CD8-positive, alpha-beta memory T cell (primary cell): ENCODE measurements around the gene FYCO1. TPM values are rescaled to one million over a fixed set of nuclear protein-coding genes. Genes with fewer than 3 reads are reported as not detected.

Source experiments
- CTCF ChIA-PET: fragments of 350-600 bp; sonication (Branson Sonifier 250); formaldehyde crosslinking; loops from one replicate; lab custom pipeline; 2021; ENCODE audit warnings: antibody characterized with exemption; lab: Charles Lee
- POLR2A ChIA-PET: fragments of 350-600 bp; sonication (Branson Sonifier 250); formaldehyde crosslinking; loops from one replicate; lab custom pipeline; 2021; ENCODE audit warnings: antibody characterized with exemption; lab: Charles Lee
- DNase-seq, 5 donors: peaks; one replicate each; pipeline versions ENCODE4 v3.0.0 to v3.0.0-alpha.2; 2020 to 2022; ENCODE audit warnings: mixed read lengths in 1 of 5
- H3K27ac ChIP-seq: one replicate; pipeline ENCODE4 v1.7.0; 2013; ENCODE audit warnings: low read depth, mild to moderate bottlenecking, low read length, moderate library complexity
- H3K27me3 ChIP-seq: 2 replicates; pipeline ENCODE4 v1.7.0; 2013; ENCODE audit warnings: low read length, mild to moderate bottlenecking; ENCODE audit not compliant: insufficient read depth, poor library complexity, severe bottlenecking
- H3K36me3 ChIP-seq: 2 replicates; pipeline ENCODE4 v1.7.0; 2013; ENCODE audit warnings: mild to moderate bottlenecking, low read length, moderate library complexity; ENCODE audit not compliant: insufficient read depth
- H3K4me1 ChIP-seq: 2 replicates; pipeline ENCODE4 v1.7.0; 2013; ENCODE audit warnings: mild to moderate bottlenecking, low read length, moderate library complexity; ENCODE audit not compliant: insufficient read depth
- H3K4me3 ChIP-seq: 2 replicates; pipeline ENCODE4 v1.7.0; 2013; ENCODE audit warnings: mild to moderate bottlenecking, low read length
- H3K9me3 ChIP-seq: 2 replicates; pipeline ENCODE4 v1.7.0; 2013; ENCODE audit warnings: mild to moderate bottlenecking, low read length
- H3K27ac Mint-ChIP-seq, 8 donors: one replicate each; pipeline ENCODE4 v1.8.0; 2020 to 2021; ENCODE audit warnings: mixed read lengths in 8 of 8, mild to moderate bottlenecking in 6 of 8, inconsistent platforms in 3 of 8, moderate library complexity in 3 of 8
- H3K27me3 Mint-ChIP-seq, 2 donors: one replicate each; pipeline ENCODE4 v1.8.0; 2020 to 2021; ENCODE audit warnings: mixed read lengths in 2 of 2, mild to moderate bottlenecking in 1 of 2, moderate library complexity in 1 of 2
- H3K36me3 Mint-ChIP-seq, 3 donors: one replicate each; pipeline ENCODE4 v1.8.0; 2020 to 2021; ENCODE audit warnings: mixed read lengths in 3 of 3, inconsistent platforms in 1 of 3, mild to moderate bottlenecking in 1 of 3
- H3K4me1 Mint-ChIP-seq, 3 donors: one replicate each; pipeline ENCODE4 v1.8.0; 2020 to 2021; ENCODE audit warnings: mixed read lengths in 3 of 3, inconsistent platforms in 1 of 3, mild to moderate bottlenecking in 1 of 3
- H3K4me3 Mint-ChIP-seq, 7 donors: one replicate each; pipeline ENCODE4 v1.8.0; 2020 to 2021; ENCODE audit warnings: mixed read lengths in 7 of 7, mild to moderate bottlenecking in 6 of 7, moderate library complexity in 4 of 7, inconsistent platforms in 2 of 7
- H3K9me3 Mint-ChIP-seq, 5 donors: one replicate each; pipeline ENCODE4 v1.8.0; 2020 to 2022; ENCODE audit warnings: mixed read lengths in 5 of 5, mild to moderate bottlenecking in 3 of 5, moderate library complexity in 2 of 5, inconsistent platforms in 1 of 5
- polyA plus RNA-seq: library from polyadenylated mRNA; unstranded; fragments of 300-500 nt; fragmentation: Illumina TruSeq; gene quantifications from one replicate; pipeline ENCODE4 v1.2.3, GENCODE V29; 2021
- total RNA-seq, 2 experiments: library from RNA; stranded (reverse); gene quantifications; one replicate each; pipeline ENCODE4 v1.2.3, GENCODE V29; 2021

The FYCO1 gene
- total and polyA plus RNA-seq, 3 experiments from 2014 or later: 11.0 to 13.7 (median 13.4) TPM

- Mint-ChIP-seq H3K9me3 (peaks cover 0 to 2% (median 0%) of the 10 kb centered on the region in 5 donors), H3K27ac (peak overlapping the region; percentile 89 to 99 (median 94)), H3K27me3 (peaks cover 0 to 2% of the 10 kb centered on the region in 2 donors), H3K4me3 (peak overlapping the region; percentile 68 to 92 (median 77)), H3K4me1 (peaks cover 69 to 78% (median 71%) of the 10 kb centered on the region in 3 donors), H3K36me3 (peaks cover 0 to 36% (median 5%) of the 10 kb centered on the region in 3 donors)
- DNase-seq: peak; percentile 17 to 63 (median 29)
- ChIA-PET CTCF (interaction anchor here (0.7 to 3.9 kb wide), 13 partner anchors 10 to 86 kb away, joined by 3 to 26 read pairs (median 6); partner anchors contain the start of gene CXCR6), POLR2A (interaction anchor here (0.6 to 3.3 kb wide), 9 partner anchors 10 to 75 kb away, joined by 3 to 17 read pairs (median 6); partner anchors contain the start of gene CXCR6)
- Histone ChIP-seq H3K9me3 (no peaks in the 10 kb centered on the region), H3K27me3 (no peaks in the 10 kb centered on the region), H3K4me3 (peak overlapping the region; percentile 30), H3K4me1 (peaks cover 62% of the 10 kb centered on the region), H3K36me3 (no peaks in the 10 kb centered on the region), H3K27ac (peak overlapping the region; percentile 41)
These were observed 2.1 kb downstream of the FYCO1 start for GRCh38 chr3:45993421-45994027.

DNA sequence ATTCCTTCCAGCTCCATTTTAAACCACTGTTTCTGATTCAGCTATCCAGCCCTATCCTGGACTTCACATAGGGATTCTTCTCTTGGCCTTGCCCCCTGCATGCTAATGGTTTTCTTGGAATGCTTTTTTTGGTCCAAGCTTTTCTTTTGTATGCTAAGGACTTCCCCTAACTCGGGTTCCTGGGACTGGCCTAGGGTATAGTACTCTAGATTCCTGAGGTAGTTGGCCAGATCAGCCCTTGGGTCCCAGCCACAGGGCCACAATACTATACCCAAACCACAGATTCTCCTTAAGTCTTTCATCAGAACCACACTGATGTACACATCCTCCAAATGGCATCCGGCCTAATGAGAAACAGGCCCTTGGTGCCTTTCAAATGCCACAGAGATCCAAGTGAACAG, 2.8 kb downstream of the FYCO1 start:
- CTCF ChIA-PET: interaction anchor here (0.7 to 3.9 kb wide), 8 partner anchors 9 to 87 kb away, joined by 3 to 26 read pairs (median 6); partner anchors contain the start of gene CXCR6
- peak overlapping the region; percentile 41 for H3K27ac ChIP-seq

GRCh38 chr3:45992133-45992729, 3.4 kb downstream of the FYCO1 start:
- peak overlapping the region; percentile 75 to 99 (median 94) for H3K27ac Mint-ChIP-seq
- POLR2A ChIA-PET: no interaction called here
- no peak overlapping the region for H3K27ac ChIP-seq

More for the DNA sequence above, 2.8 kb downstream of the FYCO1 start:
- H3K36me3 Mint-ChIP-seq: peaks cover 0 to 41% (median 8%) of the 10 kb centered on the region in 3 donors
- Histone ChIP-seq H3K9me3 (no peaks in the 10 kb centered on the region), H3K27me3 (no peaks in the 10 kb centered on the region), H3K4me3 (peak overlapping the region; percentile 30), H3K4me1 (peaks cover 69% of the 10 kb centered on the region), H3K36me3 (no peaks in the 10 kb centered on the region)
- peaks cover 0 to 2% of the 10 kb centered on the region in 2 donors for H3K27me3 Mint-ChIP-seq
- peak overlapping the region; percentile 68 to 92 (median 77) for H3K4me3 Mint-ChIP-seq
- H3K27ac Mint-ChIP-seq: peak overlapping the region; percentile 89 to 99 (median 94)
- POLR2A ChIA-PET: interaction anchor here (1.3 to 1.7 kb wide), 2 partner anchors 10 to 48 kb away, joined by 3 to 5 read pairs; no protein-coding TSS in a partner anchor
- peaks cover 76 to 85% (median 78%) of the 10 kb centered on the region in 3 donors for H3K4me1 Mint-ChIP-seq
- DNase-seq: no peak
- H3K9me3 Mint-ChIP-seq: peaks cover 0 to 2% (median 0%) of the 10 kb centered on the region in 5 donors

GRCh38 chr3:45991341-45991740, 4.3 kb downstream of the FYCO1 start:
- POLR2A ChIA-PET: no interaction called here
- peak overlapping the region; percentile 11 to 74 (median 56) for H3K4me3 Mint-ChIP-seq

More at GRCh38 chr3:45992133-45992729, 3.4 kb downstream of the FYCO1 start:
- Mint-ChIP-seq H3K4me1 (peaks cover 82 to 91% (median 84%) of the 10 kb centered on the region in 3 donors), H3K4me3 (peak overlapping the region; percentile 11 to 92 (median 77)), H3K9me3 (peaks cover 0 to 2% (median 0%) of the 10 kb centered on the region in 5 donors), H3K36me3 (peaks cover 0 to 45% (median 9%) of the 10 kb centered on the region in 3 donors), H3K27me3 (peaks cover 0 to 2% of the 10 kb centered on the region in 2 donors)
- no peaks in the 10 kb centered on the region for H3K36me3 ChIP-seq
- H3K9me3 ChIP-seq: no peaks in the 10 kb centered on the region
- CTCF ChIA-PET: interaction anchor here (2.5 to 2.6 kb wide), 2 partner anchors 8 to 26 kb away, joined by 9 to 14 read pairs; no protein-coding TSS in a partner anchor
- no peaks in the 10 kb centered on the region for H3K27me3 ChIP-seq
- H3K4me3 ChIP-seq: no peak overlapping the region
- peaks cover 74% of the 10 kb centered on the region for H3K4me1 ChIP-seq
- DNase-seq: no peak

GRCh38 chr3:45990181-45990580, 5.4 kb downstream of the FYCO1 start:
- Histone ChIP-seq H3K27ac (no peak overlapping the region), H3K9me3 (no peaks in the 10 kb centered on the region), H3K27me3 (no peaks in the 10 kb centered on the region), H3K4me1 (peaks cover 74% of the 10 kb centered on the region), H3K4me3 (no peak overlapping the region), H3K36me3 (peaks cover 7% of the 10 kb centered on the region)
- peak overlapping the region in 6 of 7 donors; percentile 4 to 35 (median 18) for H3K4me3 Mint-ChIP-seq
- CTCF ChIA-PET: interaction anchor here (1.2 to 2.1 kb wide), 3 partner anchors 14 to 88 kb away, joined by 3 to 10 read pairs (median 4); no protein-coding TSS in a partner anchor
- H3K4me1 Mint-ChIP-seq: peaks cover 88 to 96% (median 92%) of the 10 kb centered on the region in 3 donors
- H3K9me3 Mint-ChIP-seq: peaks cover 0 to 2% (median 0%) of the 10 kb centered on the region in 5 donors
- peaks cover 0 to 2% of the 10 kb centered on the region in 2 donors for H3K27me3 Mint-ChIP-seq
- H3K36me3 Mint-ChIP-seq: peaks cover 2 to 53% (median 17%) of the 10 kb centered on the region in 3 donors
- POLR2A ChIA-PET: no interaction called here
- H3K27ac Mint-ChIP-seq: peak overlapping the region; percentile 16 to 93 (median 74)
- no peak for DNase-seq

More at GRCh38 chr3:45991341-45991740, 4.3 kb downstream of the FYCO1 start:
- no peak for DNase-seq
- Histone ChIP-seq H3K27me3 (no peaks in the 10 kb centered on the region), H3K4me3 (no peak overlapping the region), H3K36me3 (peaks cover under 1% of the 10 kb centered on the region), H3K27ac (no peak overlapping the region), H3K4me1 (peaks cover 80% of the 10 kb centered on the region), H3K9me3 (no peaks in the 10 kb centered on the region)
- Mint-ChIP-seq H3K36me3 (peaks cover 0 to 48% (median 15%) of the 10 kb centered on the region in 3 donors), H3K27me3 (peaks cover 0 to 2% of the 10 kb centered on the region in 2 donors), H3K27ac (peak overlapping the region; percentile 75 to 99 (median 94)), H3K9me3 (peaks cover 0 to 2% (median 0%) of the 10 kb centered on the region in 5 donors), H3K4me1 (peaks cover 83 to 92% (median 87%) of the 10 kb centered on the region in 3 donors)
- CTCF ChIA-PET: interaction anchor here (0.7 to 2.1 kb wide), 4 partner anchors 10 to 87 kb away, joined by 3 to 10 read pairs (median 4); no protein-coding TSS in a partner anchor

DNA sequence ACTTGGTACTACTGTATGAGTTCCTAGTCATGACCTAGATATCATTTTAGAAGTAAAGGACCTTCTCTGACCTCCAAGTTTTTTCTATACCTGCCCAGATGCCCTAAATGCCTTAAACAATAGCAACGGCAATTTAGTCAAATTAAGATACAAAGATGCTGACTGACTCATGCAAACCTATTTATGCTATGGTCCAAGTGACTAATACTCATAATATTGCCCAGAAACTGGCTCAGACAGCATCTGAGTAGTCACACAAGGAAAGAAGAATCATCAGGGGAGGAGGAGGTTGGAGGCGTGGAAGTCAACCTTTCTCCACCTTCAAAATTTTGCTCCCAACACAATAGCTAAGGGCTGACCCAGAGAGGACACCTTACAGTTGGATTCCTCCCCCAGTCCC, 6.8 kb downstream of the FYCO1 start:
- peaks cover 8 to 66% (median 20%) of the 10 kb centered on the region in 3 donors for H3K36me3 Mint-ChIP-seq
- peaks cover 19% of the 10 kb centered on the region for H3K36me3 ChIP-seq
- no peaks in the 10 kb centered on the region for H3K27me3 Mint-ChIP-seq
- no peaks in the 10 kb centered on the region for H3K27me3 ChIP-seq
- CTCF ChIA-PET: interaction anchor here (1.1 to 1.2 kb wide), 2 partner anchors 15 to 50 kb away, joined by 3 read pairs; no protein-coding TSS in a partner anchor
- H3K27ac Mint-ChIP-seq: peak overlapping the region; percentile 34 to 93 (median 88)
- no peak for DNase-seq
- no peak overlapping the region for H3K27ac ChIP-seq
- peaks cover 94 to 100% (median 95%) of the 10 kb centered on the region in 3 donors for H3K4me1 Mint-ChIP-seq
- no peaks in the 10 kb centered on the region for H3K9me3 ChIP-seq
- POLR2A ChIA-PET: no interaction called here
- peaks cover 71% of the 10 kb centered on the region for H3K4me1 ChIP-seq
- no peak overlapping the region for H3K4me3 ChIP-seq
- H3K4me3 Mint-ChIP-seq: peak overlapping the region in 5 of 7 donors; percentile 15 to 59 (median 29)
- no peaks in the 10 kb centered on the region for H3K9me3 Mint-ChIP-seq

- H3K9me3 Mint-ChIP-seq: no peaks in the 10 kb centered on the region
- DNase-seq: no peak
- Histone ChIP-seq H3K27me3 (no peaks in the 10 kb centered on the region), H3K9me3 (no peaks in the 10 kb centered on the region), H3K4me1 (peaks cover 66% of the 10 kb centered on the region), H3K36me3 (peaks cover 23% of the 10 kb centered on the region), H3K4me3 (no peak overlapping the region), H3K27ac (no peak overlapping the region)
- peaks cover 11 to 70% (median 22%) of the 10 kb centered on the region in 3 donors for H3K36me3 Mint-ChIP-seq
- peak overlapping the region in 6 of 7 donors; percentile 29 to 74 (median 53) for H3K4me3 Mint-ChIP-seq
- no peaks in the 10 kb centered on the region for H3K27me3 Mint-ChIP-seq
- peak overlapping the region; percentile 72 to 93 (median 88) for H3K27ac Mint-ChIP-seq
- peaks cover 94 to 100% (median 95%) of the 10 kb centered on the region in 3 donors for H3K4me1 Mint-ChIP-seq
- POLR2A ChIA-PET: no interaction called here
- CTCF ChIA-PET: interaction anchor here (1.1 to 1.2 kb wide), 2 partner anchors 15 to 49 kb away, joined by 3 read pairs; no protein-coding TSS in a partner anchor
These were observed 7.3 kb downstream of the FYCO1 start for GRCh38 chr3:45988362-45988761.
